Karpas-422 (cell line): ENCODE results near the gene CRELD2. TPM values are rescaled to one million over a fixed set of nuclear protein-coding genes. Genes with fewer than 3 reads are reported as not detected.
A peak's percentile ranks its signal among the peaks of the same experiment; 100 is the strongest.

Source experiments
- DNase-seq: peaks from one replicate; pipeline ENCODE4 v3.0.0-alpha.2; 2015
- H2AFZ ChIP-seq: fragments of 200-600 bp; sonication (generic); 2 replicates; pipeline ENCODE4 v1.6.1; 2014; ENCODE audit warnings: antibody characterized with exemption, low read length, mixed read lengths
- H3K27ac ChIP-seq: fragments of 200-600 bp; sonication (generic); 2 replicates; pipeline ENCODE4 v1.5.1; 2014; ENCODE audit warnings: mild to moderate bottlenecking, low read length, moderate library complexity
- H3K27me3 ChIP-seq: fragments of 200-600 bp; sonication (generic); 2 replicates; pipeline ENCODE4 v1.6.1; 2014; ENCODE audit warnings: low read length, mixed read lengths
- H3K36me3 ChIP-seq: fragments of 200-600 bp; sonication (generic); 2 replicates; pipeline ENCODE4 v1.6.1; 2014; ENCODE audit warnings: low read length, mixed read lengths; ENCODE audit not compliant: insufficient read depth
- H3K4me1 ChIP-seq: fragments of 200-600 bp; sonication (generic); 2 replicates; pipeline ENCODE4 v1.6.1; 2014; ENCODE audit warnings: mild to moderate bottlenecking, low read length, mixed read lengths
- H3K4me2 ChIP-seq: fragments of 200-600 bp; sonication (generic); 2 replicates; pipeline ENCODE4 v1.6.1; 2014; ENCODE audit warnings: low read length, low read depth, mild to moderate bottlenecking; ENCODE audit not compliant: poor library complexity, severe bottlenecking
- H3K4me3 ChIP-seq: fragments of 200-600 bp; sonication (generic); 2 replicates; pipeline ENCODE4 v1.5.1; 2014; ENCODE audit warnings: mild to moderate bottlenecking, antibody characterized with exemption, low read length, mixed read lengths
- H3K79me2 ChIP-seq: fragments of 200-600 bp; sonication (generic); 2 replicates; pipeline ENCODE4 v1.6.1; 2014; ENCODE audit warnings: mild to moderate bottlenecking, low read length, mixed read lengths
- H3K9ac ChIP-seq: fragments of 200-600 bp; sonication (generic); 2 replicates; pipeline ENCODE4 v1.6.0; 2014; ENCODE audit warnings: low read length
- H3K9me2 ChIP-seq: fragments of 200-600 bp; sonication (generic), shearing (Covaris generic); replicated peaks from 2 replicates; pipeline ENCODE4 v1.6.0; 2014; ENCODE audit warnings: mild to moderate bottlenecking, low read length, moderate library complexity; ENCODE audit not compliant: insufficient read depth
- H3K9me3 ChIP-seq: fragments of 300-700, 200-600 bp; sonication (generic); 2 replicates; pipeline ENCODE4 v1.6.1; 2014; ENCODE audit warnings: low read length, mixed read lengths
- H4K20me1 ChIP-seq: fragments of 200-600 bp; sonication (generic); 2 replicates; pipeline ENCODE4 v1.6.1; 2014; ENCODE audit warnings: mild to moderate bottlenecking, antibody characterized with exemption, low read length, low read depth; ENCODE audit not compliant: insufficient read depth
- total RNA-seq: library from RNA; depleted of rRNA; stranded (reverse); fragments of >200 nt; shearing (Covaris generic); gene quantifications from 2 replicates; pipeline ENCODE4 v1.2.3, GENCODE V29; 2014; ENCODE audit warnings: low replicate concordance

The CRELD2 gene
- total RNA-seq, 1 experiment from 2014 or later: 12.7 TPM

DNA sequence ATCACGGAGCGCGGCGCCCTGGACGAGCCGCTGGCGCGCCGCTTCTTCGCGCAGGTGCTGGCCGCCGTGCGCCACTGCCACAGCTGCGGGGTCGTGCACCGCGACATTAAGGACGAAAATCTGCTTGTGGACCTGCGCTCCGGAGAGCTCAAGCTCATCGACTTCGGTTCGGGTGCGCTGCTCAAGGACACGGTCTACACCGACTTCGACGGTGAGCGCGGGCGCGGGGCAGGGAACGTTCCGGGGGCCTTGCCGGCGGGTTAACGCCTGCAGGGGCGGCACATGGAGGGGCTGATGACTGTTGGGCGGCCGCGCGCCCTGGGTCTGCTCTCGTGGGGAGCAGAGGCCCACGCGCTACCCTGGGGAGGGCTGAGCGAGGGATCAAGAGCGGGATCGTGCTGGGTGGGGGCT, 43.2 kb downstream of the CRELD2 start:
- Histone ChIP-seq H4K20me1 (peaks cover 47% of the 10 kb centered on the region), H3K4me1 (peaks cover 27% of the 10 kb centered on the region), H3K9me3 (no peaks in the 10 kb centered on the region), H3K4me3 (peak overlapping the region; percentile 86), H3K27ac (no peak overlapping the region), H3K27me3 (no peaks in the 10 kb centered on the region), H3K9ac (peak overlapping the region; percentile 91), H2AFZ (no peak overlapping the region), H3K36me3 (peaks cover 15% of the 10 kb centered on the region), H3K79me2 (peaks cover 7% of the 10 kb centered on the region), H3K9me2 (no peaks in the 10 kb centered on the region), H3K4me2 (peak overlapping the region; percentile 78)
- no peak for DNase-seq

DNA sequence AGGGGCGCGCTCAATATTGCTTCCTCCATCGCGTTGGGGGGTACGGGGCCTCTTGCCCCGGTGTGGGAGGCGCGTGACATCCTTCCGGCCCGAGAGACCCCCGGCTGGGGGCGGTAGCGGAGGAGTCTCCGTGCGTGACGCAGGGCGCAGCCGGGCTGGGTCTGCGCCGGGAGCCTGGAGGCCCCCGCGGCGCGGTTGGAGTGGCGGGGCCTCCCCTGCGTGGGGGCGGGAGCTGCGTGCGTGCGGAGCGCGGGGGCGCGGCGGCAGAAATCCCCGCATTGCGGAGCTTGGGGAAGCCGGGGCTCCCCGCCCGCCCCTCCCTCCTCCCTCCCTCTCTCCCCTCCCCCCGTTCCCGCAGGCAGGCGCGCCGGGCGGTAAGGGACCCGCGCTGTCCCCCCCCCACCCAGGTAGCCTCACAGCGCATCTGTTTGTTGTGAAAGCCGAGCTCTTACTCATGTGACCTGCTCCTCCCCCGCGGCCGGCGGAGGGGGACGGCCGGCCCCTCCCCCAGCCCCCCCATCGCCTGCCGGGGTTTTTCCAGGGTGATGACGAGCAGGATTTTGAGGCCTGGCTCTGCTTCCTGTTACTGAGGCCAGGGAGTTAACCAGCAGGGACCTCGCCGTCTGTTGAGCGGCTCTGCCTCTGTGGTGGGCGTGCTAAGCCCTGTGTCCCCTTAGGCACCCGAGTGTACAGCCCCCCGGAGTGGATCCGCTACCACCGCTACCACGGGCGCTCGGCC, 43.7 kb downstream of the CRELD2 start:
- H3K4me1 ChIP-seq: peaks cover 33% of the 10 kb centered on the region
- H3K9ac ChIP-seq: peak overlapping the region; percentile 91
- DNase-seq: peak; percentile 56
- H3K79me2 ChIP-seq: peaks cover 7% of the 10 kb centered on the region
- peak overlapping the region; percentile 86 for H3K4me3 ChIP-seq
- no peak overlapping the region for H2AFZ ChIP-seq
- no peaks in the 10 kb centered on the region for H3K9me2 ChIP-seq
- H3K4me2 ChIP-seq: peak overlapping the region; percentile 78
- peaks cover 15% of the 10 kb centered on the region for H3K36me3 ChIP-seq
- no peak overlapping the region for H3K27ac ChIP-seq
- no peaks in the 10 kb centered on the region for H3K27me3 ChIP-seq
- H4K20me1 ChIP-seq: peaks cover 52% of the 10 kb centered on the region
- no peaks in the 10 kb centered on the region for H3K9me3 ChIP-seq

DNA sequence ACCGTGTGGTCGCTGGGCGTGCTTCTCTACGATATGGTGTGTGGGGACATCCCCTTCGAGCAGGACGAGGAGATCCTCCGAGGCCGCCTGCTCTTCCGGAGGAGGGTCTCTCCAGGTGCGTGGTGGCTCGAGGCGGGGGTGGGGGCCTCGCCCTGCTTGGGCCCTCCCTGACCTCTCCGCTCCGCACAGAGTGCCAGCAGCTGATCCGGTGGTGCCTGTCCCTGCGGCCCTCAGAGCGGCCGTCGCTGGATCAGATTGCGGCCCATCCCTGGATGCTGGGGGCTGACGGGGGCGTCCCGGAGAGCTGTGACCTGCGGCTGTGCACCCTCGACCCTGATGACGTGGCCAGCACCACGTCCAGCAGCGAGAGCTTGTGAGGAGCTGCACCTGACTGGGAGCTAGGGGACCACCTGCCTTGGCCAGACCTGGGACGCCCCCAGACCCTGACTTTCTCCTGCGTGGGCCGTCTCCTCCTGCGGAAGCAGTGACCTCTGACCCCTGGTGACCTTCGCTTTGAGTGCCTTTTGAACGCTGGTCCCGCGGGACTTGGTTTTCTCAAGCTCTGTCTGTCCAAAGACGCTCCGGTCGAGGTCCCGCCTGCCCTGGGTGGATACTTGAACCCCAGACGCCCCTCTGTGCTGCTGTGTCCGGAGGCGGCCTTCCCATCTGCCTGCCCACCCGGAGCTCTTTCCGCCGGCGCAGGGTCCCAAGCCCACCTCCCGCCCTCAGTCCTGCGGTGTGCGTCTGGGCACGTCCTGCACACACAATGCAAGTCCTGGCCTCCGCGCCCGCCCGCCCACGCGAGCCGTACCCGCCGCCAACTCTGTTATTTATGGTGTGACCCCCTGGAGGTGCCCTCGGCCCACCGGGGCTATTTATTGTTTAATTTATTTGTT, 44.6 kb downstream of the CRELD2 start:
- peaks cover 37% of the 10 kb centered on the region for H3K4me1 ChIP-seq
- no peaks in the 10 kb centered on the region for H3K9me3 ChIP-seq
- peaks cover 61% of the 10 kb centered on the region for H4K20me1 ChIP-seq
- no peak overlapping the region for H3K27ac ChIP-seq
- peaks cover 7% of the 10 kb centered on the region for H3K79me2 ChIP-seq
- peak overlapping the region; percentile 78 for H3K4me2 ChIP-seq
- H3K9ac ChIP-seq: peak overlapping the region; percentile 91; the same call in 1 of the 2 replicates
- peaks cover 15% of the 10 kb centered on the region for H3K36me3 ChIP-seq
- no peaks in the 10 kb centered on the region for H3K27me3 ChIP-seq
- peak overlapping the region; percentile 86; the same call in 1 of the 2 replicates for H3K4me3 ChIP-seq
- no peak overlapping the region for H2AFZ ChIP-seq
- no peaks in the 10 kb centered on the region for H3K9me2 ChIP-seq
- no peak for DNase-seq

DNA sequence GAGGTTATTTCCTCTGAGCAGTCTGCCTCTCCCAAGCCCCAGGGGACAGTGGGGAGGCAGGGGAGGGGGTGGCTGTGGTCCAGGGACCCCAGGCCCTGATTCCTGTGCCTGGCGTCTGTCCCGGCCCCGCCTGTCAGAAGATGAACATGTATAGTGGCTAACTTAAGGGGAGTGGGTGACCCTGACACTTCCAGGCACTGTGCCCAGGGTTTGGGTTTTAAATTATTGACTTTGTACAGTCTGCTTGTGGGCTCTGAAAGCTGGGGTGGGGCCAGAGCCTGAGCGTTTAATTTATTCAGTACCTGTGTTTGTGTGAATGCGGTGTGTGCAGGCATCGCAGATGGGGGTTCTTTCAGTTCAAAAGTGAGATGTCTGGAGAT, 45.2 kb downstream of the CRELD2 start:
- Histone ChIP-seq H3K4me3 (no peak overlapping the region), H3K9ac (no peak overlapping the region), H3K36me3 (peaks cover 15% of the 10 kb centered on the region), H3K9me2 (no peaks in the 10 kb centered on the region), H3K4me1 (peaks cover 37% of the 10 kb centered on the region), H3K9me3 (no peaks in the 10 kb centered on the region), H2AFZ (no peak overlapping the region), H3K4me2 (no peak overlapping the region), H3K27ac (no peak overlapping the region), H4K20me1 (peaks cover 61% of the 10 kb centered on the region), H3K27me3 (no peaks in the 10 kb centered on the region), H3K79me2 (peaks cover 7% of the 10 kb centered on the region)
- no peak for DNase-seq

DNA sequence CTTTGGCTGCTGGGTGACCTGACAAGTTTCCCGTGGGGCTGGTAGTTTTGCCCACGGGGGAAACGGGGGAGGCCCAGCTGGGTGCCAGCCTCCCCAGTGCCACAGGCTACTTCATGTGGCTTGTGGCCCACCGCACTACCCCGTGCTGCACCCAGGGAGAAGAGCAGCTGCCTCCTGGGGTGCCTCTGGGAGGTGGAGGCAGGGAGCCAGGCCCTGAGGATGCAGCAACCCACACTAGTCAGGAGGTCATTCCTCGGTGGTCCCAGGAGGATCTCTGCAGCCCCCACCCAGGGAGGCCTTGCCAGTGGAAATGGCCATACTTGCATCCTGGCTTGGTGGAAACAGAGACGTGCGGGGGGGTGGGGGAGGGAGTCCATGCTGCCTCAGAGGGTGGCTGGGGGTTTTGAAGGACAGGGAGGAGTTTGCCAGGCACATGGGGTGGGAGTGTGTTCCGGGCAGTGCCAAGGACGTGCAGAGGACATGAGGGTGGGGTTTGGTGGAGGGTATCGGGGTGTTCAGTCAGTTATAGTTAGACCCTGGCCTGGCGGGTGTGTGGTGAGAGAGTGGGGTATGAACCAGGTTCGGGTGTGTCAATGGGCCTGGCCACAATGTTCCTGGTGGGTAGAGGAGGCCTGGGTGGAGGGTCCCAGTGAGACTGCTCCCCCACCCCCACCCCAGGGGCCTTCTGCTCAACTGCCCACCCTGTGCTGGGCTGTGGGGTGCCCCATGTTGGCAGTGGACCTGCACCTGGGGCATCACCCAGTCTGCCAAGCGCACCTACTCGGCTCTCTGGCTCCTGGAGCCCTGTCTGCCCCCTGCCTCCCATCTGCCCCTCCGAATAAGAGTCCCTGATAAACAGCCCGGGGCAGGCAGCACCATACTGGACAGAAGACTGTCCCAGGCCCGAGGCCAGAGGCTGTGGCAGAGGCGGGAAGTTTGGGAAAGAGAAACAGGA, 46.0 kb downstream of the CRELD2 start:
- Histone ChIP-seq H3K27ac (no peak overlapping the region), H3K9me3 (no peaks in the 10 kb centered on the region), H3K9ac (no peak overlapping the region), H3K79me2 (peaks cover 7% of the 10 kb centered on the region), H4K20me1 (peaks cover 61% of the 10 kb centered on the region), H3K36me3 (peaks cover 15% of the 10 kb centered on the region), H2AFZ (no peak overlapping the region), H3K4me2 (no peak overlapping the region), H3K4me1 (peaks cover 33% of the 10 kb centered on the region), H3K4me3 (no peak overlapping the region), H3K27me3 (no peaks in the 10 kb centered on the region), H3K9me2 (no peaks in the 10 kb centered on the region)
- no peak for DNase-seq

DNA sequence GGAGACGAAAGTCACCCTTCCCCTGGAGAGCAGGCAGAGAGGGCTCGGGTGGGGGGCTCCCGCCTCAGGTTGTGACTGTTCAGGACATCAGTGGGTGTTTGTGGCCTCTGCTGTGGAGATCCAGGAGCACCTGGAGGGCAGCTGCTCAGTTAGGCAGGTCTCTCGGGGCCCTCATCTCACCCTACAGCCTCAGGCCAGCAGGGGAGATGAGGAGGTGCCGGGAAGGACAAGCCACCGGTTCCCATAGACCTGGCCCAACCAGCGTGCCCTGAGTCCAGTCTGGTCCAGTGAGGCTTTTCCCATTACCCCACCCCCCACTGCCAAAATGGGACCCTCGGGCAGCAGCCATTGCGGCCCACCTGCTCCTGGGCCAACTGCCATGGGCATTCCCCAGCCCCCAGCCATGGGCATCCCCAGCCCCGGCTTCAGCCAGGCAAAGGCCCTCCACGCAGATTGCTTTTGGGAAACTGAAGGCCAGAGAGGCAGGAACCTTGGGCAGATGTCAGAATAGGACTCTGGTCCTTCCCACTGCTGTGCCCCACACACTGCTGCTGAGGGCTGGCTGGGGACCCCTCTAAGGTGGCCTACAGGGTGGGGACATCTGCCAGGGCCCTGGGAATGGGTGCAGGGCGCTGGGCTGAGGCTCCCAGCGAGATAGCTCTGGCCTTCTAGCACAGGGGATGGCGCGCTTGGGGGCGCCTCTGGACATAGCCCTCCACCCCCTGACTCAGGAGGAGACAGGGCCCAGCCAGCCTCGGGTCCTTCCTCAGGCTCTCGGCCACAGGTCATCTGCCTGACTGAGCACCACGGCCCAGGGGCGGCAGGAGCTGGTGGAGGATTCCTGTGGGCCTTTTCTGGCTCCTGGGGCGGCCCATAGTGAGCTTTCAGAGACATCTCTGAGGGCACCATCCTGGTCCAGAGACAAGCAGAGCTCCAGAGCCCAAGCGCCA, 46.9 kb downstream of the CRELD2 start:
- DNase-seq: no peak
- no peak overlapping the region for H3K4me2 ChIP-seq

DNA sequence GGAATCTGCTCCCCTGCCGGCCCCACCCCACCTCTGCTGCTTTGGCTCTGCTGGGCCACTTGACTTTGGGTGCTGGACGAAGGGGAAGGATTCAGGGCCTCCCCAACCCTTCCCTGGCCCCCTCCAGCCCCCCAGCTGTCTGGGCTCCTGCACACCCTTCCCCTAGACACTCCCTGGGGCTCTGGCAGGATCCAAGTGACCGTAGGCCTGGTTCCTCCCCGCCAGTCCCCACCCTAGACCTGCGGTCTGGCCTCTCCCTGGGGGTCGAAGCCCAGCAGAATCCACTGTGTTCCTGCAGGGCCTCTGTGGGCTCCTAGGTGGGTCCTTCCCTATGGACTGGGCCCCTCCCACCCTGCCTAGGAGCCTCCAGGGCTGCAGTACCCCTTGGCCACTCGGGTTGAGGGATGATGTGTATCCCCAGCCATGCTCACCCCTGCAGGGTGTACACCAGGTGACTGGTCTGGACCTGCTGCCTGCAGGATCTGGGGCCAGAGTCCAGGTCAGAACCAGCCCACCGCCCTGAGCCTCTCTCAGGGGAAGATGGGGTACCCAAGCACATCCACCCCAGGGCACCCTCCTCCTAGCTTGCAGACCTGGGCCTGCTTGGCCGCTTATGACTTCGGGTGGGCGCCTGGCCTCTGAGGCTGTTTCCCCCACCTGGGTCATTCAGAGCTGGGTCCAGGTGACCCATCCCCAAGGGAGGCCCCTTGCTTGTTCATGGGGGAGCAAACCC, 47.8 kb downstream of the CRELD2 start:
- peaks cover 36% of the 10 kb centered on the region for H3K4me1 ChIP-seq

More for the DNA sequence above, 46.9 kb downstream of the CRELD2 start:
- H3K9me3 ChIP-seq: no peaks in the 10 kb centered on the region
- no peak overlapping the region for H3K27ac ChIP-seq
- H3K27me3 ChIP-seq: no peaks in the 10 kb centered on the region
- H3K4me3 ChIP-seq: no peak overlapping the region
- peaks cover 15% of the 10 kb centered on the region for H3K36me3 ChIP-seq
- peaks cover 61% of the 10 kb centered on the region for H4K20me1 ChIP-seq
- peaks cover 7% of the 10 kb centered on the region for H3K79me2 ChIP-seq
- no peaks in the 10 kb centered on the region for H3K9me2 ChIP-seq
- no peak overlapping the region for H3K9ac ChIP-seq
- H3K4me1 ChIP-seq: peaks cover 27% of the 10 kb centered on the region
- no peak overlapping the region for H2AFZ ChIP-seq

More for the DNA sequence above, 47.8 kb downstream of the CRELD2 start:
- Histone ChIP-seq H3K4me2 (no peak overlapping the region), H3K79me2 (peaks cover 7% of the 10 kb centered on the region), H3K4me3 (no peak overlapping the region), H4K20me1 (peaks cover 61% of the 10 kb centered on the region), H3K27me3 (no peaks in the 10 kb centered on the region), H3K36me3 (peaks cover 15% of the 10 kb centered on the region), H3K9me3 (no peaks in the 10 kb centered on the region), H2AFZ (no peak overlapping the region), H3K27ac (no peak overlapping the region), H3K9me2 (no peaks in the 10 kb centered on the region), H3K9ac (no peak overlapping the region)
- DNase-seq: no peak
